Parathyroid adenoma (tissue), 2 donors: Measurements from ENCODE around the gene CDK5R1.
"Not testable (repeated sequence)": the region's sequence is repeated elsewhere in the genome, so short reads cannot be mapped to it uniquely, and the experiment has no call there.

ENCODE experiments used
- H2AFZ ChIP-seq: fragments of 300-600 bp; sonication (generic); one replicate; pipeline ENCODE4 v1.7.0; 2017; ENCODE audit warnings: antibody characterized with exemption, mild to moderate bottlenecking
- H3K27ac ChIP-seq: fragments of 300-600 bp; sonication (generic); one replicate; pipeline ENCODE4 v1.7.0; 2017
- H3K27me3 ChIP-seq: fragments of 300-600 bp; sonication (generic); one replicate; pipeline ENCODE4 v1.7.0; 2017; ENCODE audit warnings: low read length; ENCODE audit not compliant: control insufficient read depth, insufficient read depth
- H3K36me3 ChIP-seq: fragments of 300-600 bp; sonication (generic); one replicate; pipeline ENCODE4 v1.7.0; 2017; ENCODE audit warnings: low read length; ENCODE audit not compliant: control insufficient read depth, insufficient read depth
- H3K4me1 ChIP-seq: fragments of 300-600 bp; sonication (generic); one replicate; pipeline ENCODE4 v1.7.0; 2017; ENCODE audit warnings: control low read depth
- H3K4me2 ChIP-seq: fragments of 300-600 bp; sonication (generic); one replicate; pipeline ENCODE4 v1.7.0; 2017; ENCODE audit warnings: low read length
- H3K4me3 ChIP-seq: fragments of 300-600 bp; sonication (generic); one replicate; pipeline ENCODE4 v1.7.0; 2017; ENCODE audit warnings: low read depth, low read length
- H3K79me2 ChIP-seq: fragments of 300-600 bp; sonication (generic); one replicate; pipeline ENCODE4 v1.7.0; 2017; ENCODE audit warnings: control low read depth
- H3K9ac ChIP-seq: fragments of 300-600 bp; sonication (generic); one replicate; pipeline ENCODE4 v1.7.0; 2017; ENCODE audit warnings: mild to moderate bottlenecking
- H3K9me3 ChIP-seq: fragments of 300-600 bp; sonication (generic); one replicate; pipeline ENCODE4 v1.7.0; 2017; ENCODE audit warnings: low read length; ENCODE audit not compliant: control insufficient read depth
- CTCF ChIP-seq: fragments of 300-600 bp; sonication (generic); IDR thresholded peaks from one replicate; pipeline ENCODE4 v1.7.0; 2017; ENCODE audit warnings: antibody characterized with exemption, mild to moderate bottlenecking
- donor health status: primary hyperparathyroidism.

Gene CDK5R1

GRCh38 chr17:32446949-32447348 is 39.8 kb upstream of the CDK5R1 start:
- Histone ChIP-seq H3K79me2 (peaks cover 35% of the 10 kb centered on the region), H3K4me1 (peaks cover 13% of the 10 kb centered on the region), H3K9me3 (no peaks in the 10 kb centered on the region), H3K4me2 (no peak overlapping the region), H3K27me3 (no peaks in the 10 kb centered on the region), H3K27ac (no peak overlapping the region), H2AFZ (no peak overlapping the region), H3K9ac (no peak overlapping the region), H3K4me3 (no peak overlapping the region), H3K36me3 (no peaks in the 10 kb centered on the region)
- TF ChIP-seq CTCF: no peak

GRCh38 chr17:32449963-32450362 is 36.8 kb upstream of the CDK5R1 start:
- Histone ChIP-seq H3K27ac (no peak overlapping the region), H3K79me2 (peaks cover 45% of the 10 kb centered on the region), H3K9ac (no peak overlapping the region), H3K9me3 (no peaks in the 10 kb centered on the region), H3K27me3 (no peaks in the 10 kb centered on the region), H3K4me3 (no peak overlapping the region), H3K4me2 (no peak overlapping the region), H3K4me1 (peaks cover 13% of the 10 kb centered on the region), H2AFZ (no peak overlapping the region), H3K36me3 (no peaks in the 10 kb centered on the region)
- TF ChIP-seq CTCF: no peak

GRCh38 chr17:32450379-32450778 is 36.4 kb upstream of the CDK5R1 start:
- H2AFZ ChIP-seq, H3K9me3 ChIP-seq, H3K27me3 ChIP-seq, H3K4me3 ChIP-seq, H3K9ac ChIP-seq, H3K4me2 ChIP-seq, H3K36me3 ChIP-seq, H3K27ac ChIP-seq: not testable (repeated sequence)
- peaks cover 44% of the 10 kb centered on the region for H3K79me2 ChIP-seq
- H3K4me1 ChIP-seq: peaks cover 12% of the 10 kb centered on the region

- Histone ChIP-seq H3K36me3 (no peaks in the 10 kb centered on the region), H3K9me3 (no peaks in the 10 kb centered on the region), H3K4me3 (no peak overlapping the region), H3K79me2 (peaks cover 41% of the 10 kb centered on the region), H3K4me2 (no peak overlapping the region), H2AFZ (no peak overlapping the region), H3K27ac (no peak overlapping the region), H3K27me3 (no peaks in the 10 kb centered on the region), H3K4me1 (no peaks in the 10 kb centered on the region), H3K9ac (no peak overlapping the region)
- TF ChIP-seq CTCF: no peak
These were observed 34.9 kb upstream of the CDK5R1 start for GRCh38 chr17:32451879-32452278.

GRCh38 chr17:32452281-32452680 is 34.5 kb upstream of the CDK5R1 start:
- Histone ChIP-seq H3K4me2 (no peak overlapping the region), H3K4me1 (no peaks in the 10 kb centered on the region), H3K4me3 (no peak overlapping the region), H3K27ac (no peak overlapping the region), H2AFZ (no peak overlapping the region), H3K36me3 (no peaks in the 10 kb centered on the region), H3K79me2 (peaks cover 42% of the 10 kb centered on the region), H3K9me3 (no peaks in the 10 kb centered on the region), H3K9ac (no peak overlapping the region), H3K27me3 (no peaks in the 10 kb centered on the region)
- no peak for TF ChIP-seq CTCF
